Trophoblast cell (in vitro differentiated cells and primary cell): ENCODE results near the gene MPDU1.

Source experiments
- DNase-seq, 2 donors: peaks; one replicate each; pipeline ENCODE4 v3.0.0-alpha.2; 2016
- H2AFZ ChIP-seq: 2 replicates; pipeline ENCODE4 v1.6.1; 2013; ENCODE audit warnings: low read length, moderate library complexity, mild to moderate bottlenecking; ENCODE audit not compliant: insufficient read depth, poor library complexity
- H2AK5ac ChIP-seq: 2 replicates; pipeline ENCODE4 v1.6.1; 2013; ENCODE audit warnings: mild to moderate bottlenecking, low read length
- H2BK120ac ChIP-seq: 2 replicates; pipeline ENCODE4 v1.6.1; 2013; ENCODE audit warnings: low read length, mild to moderate bottlenecking, moderate library complexity; ENCODE audit not compliant: insufficient read depth, poor library complexity
- H2BK12ac ChIP-seq: 2 replicates; pipeline ENCODE4 v1.6.1; 2013; ENCODE audit warnings: mild to moderate bottlenecking, low read length, moderate library complexity
- H2BK5ac ChIP-seq: 2 replicates; pipeline ENCODE4 v1.6.1; 2013; ENCODE audit warnings: low read length, low read depth, moderate library complexity, mild to moderate bottlenecking; ENCODE audit not compliant: poor library complexity
- H3K14ac ChIP-seq: 2 replicates; pipeline ENCODE4 v1.6.1; 2013; ENCODE audit warnings: mild to moderate bottlenecking, low read length
- H3K18ac ChIP-seq: 2 replicates; pipeline ENCODE4 v1.6.1; 2013; ENCODE audit warnings: mild to moderate bottlenecking, low read length
- H3K23ac ChIP-seq: 2 replicates; pipeline ENCODE4 v1.6.1; 2013; ENCODE audit warnings: low read length
- H3K27ac ChIP-seq: 2 replicates; pipeline ENCODE4 v1.5.1; 2013; ENCODE audit warnings: low read depth, mild to moderate bottlenecking, inconsistent platforms, low read length, moderate library complexity
- H3K27me3 ChIP-seq: 2 replicates; pipeline ENCODE4 v1.6.1; 2013; ENCODE audit warnings: inconsistent platforms, mild to moderate bottlenecking, low read length, moderate library complexity; ENCODE audit not compliant: insufficient read depth
- H3K36me3 ChIP-seq, 2 experiments: 1 replicate in 1 of 2; 2 replicates in 1 of 2; pipeline ENCODE4 v1.6.1; 2013; ENCODE audit warnings: low read length in 2 of 2, mild to moderate bottlenecking in 2 of 2, moderate library complexity in 1 of 2; ENCODE audit not compliant: insufficient read depth in 2 of 2, control insufficient read depth in 1 of 2
- H3K4ac ChIP-seq: 2 replicates; pipeline ENCODE4 v1.6.1; 2013; ENCODE audit warnings: low read depth, mild to moderate bottlenecking, low read length, moderate library complexity
- H3K4me1 ChIP-seq, 2 experiments: 1 replicate in 1 of 2; 2 replicates in 1 of 2; pipeline ENCODE4 v1.6.1; 2013; ENCODE audit warnings: low read length in 2 of 2, mild to moderate bottlenecking in 2 of 2, moderate library complexity in 1 of 2; ENCODE audit not compliant: insufficient read depth in 2 of 2, control insufficient read depth in 1 of 2
- H3K4me2 ChIP-seq: 2 replicates; pipeline ENCODE4 v1.6.1; 2013; ENCODE audit warnings: inconsistent platforms, mild to moderate bottlenecking, low read length, moderate library complexity
- H3K4me3 ChIP-seq: 2 replicates; pipeline ENCODE4 v1.5.1; 2013; ENCODE audit warnings: mild to moderate bottlenecking, low read depth, low read length, inconsistent platforms
- H3K79me1 ChIP-seq: one replicate; pipeline ENCODE4 v1.6.1; 2013; ENCODE audit warnings: low read length
- H3K79me2 ChIP-seq: 2 replicates; pipeline ENCODE4 v1.6.1; 2013; ENCODE audit warnings: low read length, mild to moderate bottlenecking; ENCODE audit not compliant: control insufficient read depth, insufficient read depth, poor library complexity
- H3K9ac ChIP-seq: 2 replicates; pipeline ENCODE4 v1.6.1; 2013; ENCODE audit warnings: mild to moderate bottlenecking, low read length
- H3K9me3 ChIP-seq: 2 replicates; pipeline ENCODE4 v1.6.1; 2013; ENCODE audit warnings: low read depth, mild to moderate bottlenecking, control low read depth, inconsistent platforms, low read length; ENCODE audit not compliant: insufficient read depth
- H4K12ac ChIP-seq: 2 replicates; pipeline ENCODE4 v1.6.1; 2013; ENCODE audit warnings: low read depth, mild to moderate bottlenecking, low read length, moderate library complexity
- H4K8ac ChIP-seq: 2 replicates; pipeline ENCODE4 v1.6.1; 2013; ENCODE audit warnings: low read depth, mild to moderate bottlenecking, low read length, moderate library complexity
- H4K91ac ChIP-seq: one replicate; pipeline ENCODE4 v1.6.1; 2013; ENCODE audit warnings: low read depth, mild to moderate bottlenecking, low read length, moderate library complexity
- WGBS: extraction: QIAGEN DNeasy Blood & Tissue Kit; methylation state at CpG from one replicate; pipeline ENCODE4 v1.1.7; 2013; ENCODE audit warnings: missing lambda C conversion rate; ENCODE audit not compliant: insufficient read length, insufficient coverage; ENCODE audit errors: extremely low coverage; 5-methylcytosine and 5-hydroxymethylcytosine counted together

Gene MPDU1

DNA sequence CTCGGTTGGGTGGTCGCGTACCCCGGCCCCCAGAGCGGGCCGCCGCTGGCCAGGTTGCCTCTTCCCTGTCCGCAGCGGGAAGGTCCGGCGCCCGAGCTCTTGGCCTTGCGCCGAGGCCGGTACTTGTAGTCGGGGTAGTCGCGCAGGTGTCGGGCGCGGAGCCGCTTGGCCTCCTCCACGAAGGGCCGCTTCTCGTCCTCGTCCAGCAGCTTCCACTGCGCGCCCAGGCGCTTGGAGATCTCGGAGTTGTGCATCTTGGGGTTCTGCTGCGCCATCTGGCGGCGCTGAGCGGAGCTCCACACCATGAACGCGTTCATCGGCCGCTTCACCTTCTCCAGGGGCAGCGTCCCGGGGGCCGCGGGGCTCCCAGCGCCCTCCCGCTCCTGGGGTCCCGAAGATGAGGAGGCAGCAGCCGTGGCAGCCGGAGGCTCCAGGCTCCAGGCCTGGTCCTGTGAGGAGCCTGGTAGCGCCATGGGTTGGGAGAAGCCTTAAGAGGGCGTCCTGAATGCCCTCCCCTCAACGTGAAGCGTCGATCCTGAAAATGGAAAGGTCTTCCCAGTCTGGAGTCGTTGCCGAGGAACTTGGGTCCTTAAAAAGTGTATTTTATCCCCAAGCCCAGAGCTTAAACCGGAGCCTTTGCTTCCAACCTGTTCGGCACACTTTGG, 5.7 kb downstream of the MPDU1 start:
- H3K27me3 ChIP-seq = no peaks in the 10 kb centered on the region
- peak; percentile 72 to 85 for DNase-seq
- H3K4ac ChIP-seq = peak overlapping the region; percentile 24
- no peak overlapping the region for H4K12ac ChIP-seq
- peak overlapping the region; percentile 80 for H3K9ac ChIP-seq
- H3K27ac ChIP-seq = peak overlapping the region; percentile 81
- peak overlapping the region; percentile 57 for H4K8ac ChIP-seq
- H3K14ac ChIP-seq = peak overlapping the region; percentile 55
- H4K91ac ChIP-seq = peak overlapping the region; percentile 65
- peak overlapping the region; percentile 86 for H2AK5ac ChIP-seq
- H2BK5ac ChIP-seq = peak overlapping the region; percentile 42
- peak overlapping the region; percentile 41 for H2BK12ac ChIP-seq
- peaks cover 33 to 34% of the 10 kb centered on the region in 2 experiments for H3K4me1 ChIP-seq
- peak overlapping the region; percentile 75 for H2BK120ac ChIP-seq
- peak overlapping the region; percentile 77 for H3K18ac ChIP-seq
- peaks cover 10% of the 10 kb centered on the region for H3K79me1 ChIP-seq
- H3K4me2 ChIP-seq = peak overlapping the region; percentile 85
- H3K79me2 ChIP-seq = peaks cover 6% of the 10 kb centered on the region
- peak overlapping the region; percentile 50 for H2AFZ ChIP-seq
- H3K36me3 ChIP-seq = peaks cover 49 to 59% of the 10 kb centered on the region in 2 experiments
- peak overlapping the region; percentile 68 for H3K4me3 ChIP-seq
- WGBS = no CpG with 5 or more reads among the region's 56 CpGs
- peaks cover 4% of the 10 kb centered on the region for H3K9me3 ChIP-seq
- no peak overlapping the region for H3K23ac ChIP-seq

DNA sequence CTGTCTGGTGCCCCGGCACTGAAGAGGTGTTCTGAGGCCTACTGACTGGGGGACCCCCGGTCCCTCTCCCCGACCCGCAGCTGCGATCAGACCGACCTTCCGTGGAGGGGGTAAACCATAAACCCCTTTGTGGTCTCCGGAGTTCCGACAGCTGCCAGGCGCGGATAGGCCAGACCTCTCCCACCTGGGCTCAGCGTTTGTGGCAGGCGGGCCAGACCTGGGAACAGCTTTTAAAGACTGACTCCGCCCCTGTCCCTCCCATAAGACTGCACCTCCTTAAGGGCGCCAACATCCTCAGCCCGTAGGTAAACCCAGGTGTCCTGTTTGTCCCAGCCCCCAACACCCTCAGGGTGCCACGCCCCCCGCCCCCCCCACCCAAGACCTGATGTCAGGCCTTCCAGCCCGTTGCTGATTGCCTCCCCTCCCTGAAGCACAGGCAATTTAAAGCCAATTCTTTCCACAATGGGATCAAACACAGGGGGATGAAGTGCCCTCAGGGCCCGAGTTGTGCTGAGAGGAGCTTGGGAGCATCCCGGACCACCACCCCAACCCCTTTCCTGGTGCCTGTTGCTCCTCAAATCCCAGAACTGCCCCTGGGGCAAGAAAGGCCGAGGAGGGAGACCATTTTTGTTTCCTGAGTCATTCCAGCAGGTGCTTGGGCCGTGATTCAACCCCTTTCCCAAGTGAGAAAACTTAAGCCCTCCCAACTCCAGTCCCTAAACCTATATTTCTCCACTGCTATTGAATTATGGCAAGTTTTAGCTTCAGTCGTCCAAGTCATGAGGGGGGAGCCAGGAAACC, 6.4 kb downstream of the MPDU1 start, which contains the start of gene SOX15:
Gene SOX15 (minus strand): TSS at position 204 of the 801 bp plus-strand sequence. CDS start 418 bp downstream, outside the sequence.
- no CpG with 5 or more reads among the region's 24 CpGs for WGBS

DNA sequence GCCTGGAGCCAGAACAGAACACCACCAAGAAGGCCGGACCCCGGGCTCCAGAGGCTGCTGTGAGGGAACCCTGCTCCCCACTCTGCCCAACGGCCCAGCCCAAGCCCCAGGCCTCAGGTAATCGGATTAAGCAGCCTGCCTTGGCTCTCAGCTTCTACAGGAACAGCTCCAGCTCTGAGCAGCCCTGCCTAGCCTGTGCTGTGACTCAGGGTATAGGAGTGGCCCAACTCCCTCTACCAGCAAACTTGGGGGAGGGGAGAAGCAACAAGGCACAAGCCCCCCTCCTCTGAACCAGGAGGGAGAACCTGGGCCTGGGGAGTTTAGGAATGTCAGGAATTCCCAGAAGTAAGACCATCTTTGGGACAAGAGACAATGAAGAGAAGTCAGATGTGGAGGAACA, 7.1 kb downstream of the MPDU1 start:
- Histone ChIP-seq H4K91ac (peak overlapping the region; percentile 58), H3K4me2 (peak overlapping the region; percentile 85), H2BK12ac (peak overlapping the region; percentile 6), H2AK5ac (no peak overlapping the region), H2BK5ac (peak overlapping the region; percentile 55), H3K27ac (peak overlapping the region; percentile 81), H3K79me1 (peaks cover 8% of the 10 kb centered on the region), H3K18ac (no peak overlapping the region), H3K4ac (no peak overlapping the region), H2AFZ (no peak overlapping the region), H3K27me3 (no peaks in the 10 kb centered on the region), H3K14ac (peak overlapping the region; percentile 51), H2BK120ac (peak overlapping the region; percentile 29), H3K4me3 (no peak overlapping the region), H4K8ac (no peak overlapping the region), H3K9ac (no peak overlapping the region), H3K36me3 (peaks cover 62 to 70% of the 10 kb centered on the region in 2 experiments), H3K9me3 (peaks cover 4% of the 10 kb centered on the region), H3K4me1 (peaks cover 30 to 31% of the 10 kb centered on the region in 2 experiments), H3K23ac (no peak overlapping the region), H3K79me2 (peaks cover 4% of the 10 kb centered on the region), H4K12ac (no peak overlapping the region)
- DNase-seq = no peak
- WGBS = no CpG with 5 or more reads among the region's 4 CpGs

More for the DNA sequence above, 6.4 kb downstream of the MPDU1 start, which contains the start of gene SOX15:
- Histone ChIP-seq H3K4ac (peak within 1 kb of the TSS; percentile 24), H2BK120ac (peak within 1 kb of the TSS; percentile 75), H3K4me3 (peak within 1 kb of the TSS; percentile 68), H3K18ac (peak within 1 kb of the TSS; percentile 77), H3K4me2 (peak within 1 kb of the TSS; percentile 85), H3K36me3 (peaks cover 56 to 65% of the 10 kb centered on the region in 2 experiments), H3K27me3 (no peaks in the 10 kb centered on the region), H3K14ac (peak within 1 kb of the TSS; percentile 55), H2AFZ (peak within 1 kb of the TSS; percentile 50), H4K8ac (peak within 1 kb of the TSS; percentile 57), H2AK5ac (peak within 1 kb of the TSS; percentile 86), H3K27ac (peak within 1 kb of the TSS; percentile 81), H4K91ac (peak within 1 kb of the TSS; percentile 65), H3K9ac (peak within 1 kb of the TSS; percentile 80), H3K79me1 (peaks cover 8% of the 10 kb centered on the region), H3K23ac (no peak within 1 kb of the TSS), H2BK5ac (peak within 1 kb of the TSS; percentile 55), H3K4me1 (peaks cover 30 to 31% of the 10 kb centered on the region in 2 experiments), H3K9me3 (peaks cover 4% of the 10 kb centered on the region), H2BK12ac (peak within 1 kb of the TSS; percentile 41), H4K12ac (peak within 1 kb of the TSS; percentile 27), H3K79me2 (peaks cover 4% of the 10 kb centered on the region)
- peak; percentile 69 to 82 for DNase-seq

DNA sequence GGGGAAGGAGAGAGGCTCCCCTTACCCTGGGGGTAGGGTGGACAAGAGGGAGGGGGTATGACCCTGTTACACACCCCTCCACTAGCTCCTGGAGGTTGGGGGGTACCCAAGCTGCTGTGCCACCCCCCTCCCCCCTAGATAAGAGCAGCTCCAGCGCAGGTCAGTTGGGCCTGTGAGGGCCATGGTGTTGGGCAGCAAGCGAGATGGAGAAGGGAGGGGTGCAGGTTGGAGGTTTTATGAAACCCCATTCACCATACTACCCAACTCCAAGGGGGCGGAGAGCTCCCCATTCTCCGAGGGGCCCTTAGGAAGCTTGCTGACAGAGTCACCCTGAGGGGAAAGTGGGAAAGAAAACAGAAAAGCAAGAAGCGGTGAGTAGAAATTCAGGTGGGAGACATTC, 7.9 kb downstream of the MPDU1 start:
- Histone ChIP-seq H2AFZ (no peak overlapping the region), H2BK5ac (peak overlapping the region; percentile 33), H4K8ac (no peak overlapping the region), H2BK120ac (no peak overlapping the region), H3K27me3 (no peaks in the 10 kb centered on the region), H3K79me1 (peaks cover 8% of the 10 kb centered on the region), H3K4me2 (no peak overlapping the region), H3K36me3 (peaks cover 66 to 75% of the 10 kb centered on the region in 2 experiments), H2AK5ac (no peak overlapping the region), H3K23ac (no peak overlapping the region), H3K4me1 (peaks cover 30 to 31% of the 10 kb centered on the region in 2 experiments), H3K4me3 (no peak overlapping the region), H3K4ac (no peak overlapping the region), H4K12ac (no peak overlapping the region), H2BK12ac (no peak overlapping the region), H3K79me2 (peaks cover 4% of the 10 kb centered on the region), H3K18ac (no peak overlapping the region), H3K27ac (peak overlapping the region; percentile 78), H3K9me3 (peaks cover 4% of the 10 kb centered on the region), H3K9ac (no peak overlapping the region), H3K14ac (no peak overlapping the region), H4K91ac (peak overlapping the region; percentile 31)
- no peak for DNase-seq
- no CpG with 5 or more reads among the region's 5 CpGs for WGBS
